GM18511 (cell line): ENCODE data around the gene PNO1.
A peak's percentile ranks its signal among the peaks of the same experiment; 100 is the strongest.
"Not testable (repeated sequence)": the region's sequence is repeated elsewhere in the genome, so short reads cannot be mapped to it uniquely, and the experiment has no call there.

ENCODE experiments used
- ATAC-seq: cut with Tn5 transposase; IDR thresholded peaks from one replicate; pipeline ENCODE4 v1.9.1; 2021; ENCODE audit warnings: mild to moderate bottlenecking, moderate library complexity; ENCODE audit not compliant: unreplicated experiment

The PNO1 gene

GRCh38 chr2:68156419-68156818 is 1.3 kb upstream of the PNO1 start:
- no peak for ATAC-seq

GRCh38 chr2:68157002-68157401 is 686 bp upstream of the PNO1 start:
- peak; percentile 41 for ATAC-seq

GRCh38 chr2:68158134-68158447 is 403 bp downstream of the PNO1 start:
- no peak for ATAC-seq

GRCh38 chr2:68163641-68164040 is 6.0 kb downstream of the PNO1 start:
- ATAC-seq: no peak

- no peak for ATAC-seq
Measured at GRCh38 chr2:68167186-68167585, 9.5 kb downstream of the PNO1 start.

GRCh38 chr2:68169308-68169707 is 11.6 kb downstream of the PNO1 start:
- no peak for ATAC-seq

GRCh38 chr2:68171146-68171545 is 13.5 kb downstream of the PNO1 start:
- ATAC-seq: no peak

GRCh38 chr2:68171684-68172083 is 14.0 kb downstream of the PNO1 start:
- ATAC-seq: no peak

- ATAC-seq: no peak
Measured at GRCh38 chr2:68172521-68172920, 14.8 kb downstream of the PNO1 start.

- ATAC-seq: no peak
Measured at GRCh38 chr2:68172990-68173700, 15.5 kb downstream of the PNO1 start.

GRCh38 chr2:68175210-68175609 is 17.5 kb downstream of the PNO1 start:
- ATAC-seq: not testable (repeated sequence)

- no peak for ATAC-seq
Measured at GRCh38 chr2:68176657-68177056, 19.0 kb downstream of the PNO1 start.

- ATAC-seq: no peak
Measured at GRCh38 chr2:68177541-68177940, 19.9 kb downstream of the PNO1 start.

GRCh38 chr2:68178432-68178831 is 20.7 kb downstream of the PNO1 start:
- ATAC-seq: no peak

- ATAC-seq: no peak
Measured at GRCh38 chr2:68178954-68179627, 21.4 kb downstream of the PNO1 start.

- no peak for ATAC-seq
Measured at GRCh38 chr2:68182902-68183301, 25.2 kb downstream of the PNO1 start.

GRCh38 chr2:68185541-68186164 is 28.0 kb downstream of the PNO1 start:
- ATAC-seq: no peak

- ATAC-seq: no peak
Measured at GRCh38 chr2:68187329-68187728, 29.6 kb downstream of the PNO1 start.

GRCh38 chr2:68188831-68189230 is 31.1 kb downstream of the PNO1 start:
- ATAC-seq: peak; percentile 64

- ATAC-seq: no peak
Measured at GRCh38 chr2:68189991-68190784, 32.5 kb downstream of the PNO1 start.

- ATAC-seq: no peak
Measured at GRCh38 chr2:68190991-68191731, 33.5 kb downstream of the PNO1 start.
